Measurements from ENCODE around the gene LDB3. TPM values are rescaled to one million over a fixed set of nuclear protein-coding genes. Genes with fewer than 3 reads are reported as not detected.
A peak's percentile ranks its signal among the peaks of the same experiment; 100 is the strongest.

The LDB3 gene
- total RNA-seq, 1 experiment from 2014 or later, result 0.05 TPM

DNA sequence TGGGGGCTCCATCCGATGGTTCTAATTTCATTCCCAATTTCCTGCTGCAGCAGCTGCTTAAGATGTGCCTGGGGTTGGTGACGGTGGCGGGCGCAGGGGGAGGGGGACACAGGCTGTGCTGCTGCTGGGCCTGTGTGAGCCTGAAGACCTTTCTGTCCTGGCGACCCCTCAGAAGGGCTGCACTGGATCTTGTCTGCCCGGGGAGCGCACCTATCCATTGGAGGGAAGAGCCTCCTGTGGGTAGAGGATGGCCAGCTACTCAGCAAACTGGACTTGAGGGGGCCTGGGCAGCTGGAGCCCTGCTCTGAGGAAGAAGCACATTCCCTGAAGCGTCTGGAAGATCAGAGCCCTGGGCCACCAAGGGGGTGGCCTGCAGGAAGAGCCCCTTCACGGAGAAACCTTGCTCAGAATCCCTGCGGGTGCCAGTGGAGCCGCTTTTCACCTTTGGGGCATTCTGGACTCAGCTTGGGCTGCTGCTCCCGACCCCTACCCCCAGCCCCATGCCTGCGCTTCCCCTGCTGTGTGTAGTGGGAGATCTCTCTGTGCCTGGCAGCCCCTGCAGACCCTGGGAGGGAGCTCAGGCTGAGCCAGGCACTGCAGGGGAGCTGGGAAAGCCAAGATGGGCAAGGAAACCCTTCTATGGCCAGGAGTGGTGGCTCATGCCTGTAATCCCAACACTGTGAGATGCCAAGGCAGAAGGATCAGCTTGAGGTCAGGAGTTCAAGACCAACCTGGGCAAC is 17.8 kb downstream of the LDB3 start:
- DNase-seq (ENCODE audit: low read depth), result no peak

DNA sequence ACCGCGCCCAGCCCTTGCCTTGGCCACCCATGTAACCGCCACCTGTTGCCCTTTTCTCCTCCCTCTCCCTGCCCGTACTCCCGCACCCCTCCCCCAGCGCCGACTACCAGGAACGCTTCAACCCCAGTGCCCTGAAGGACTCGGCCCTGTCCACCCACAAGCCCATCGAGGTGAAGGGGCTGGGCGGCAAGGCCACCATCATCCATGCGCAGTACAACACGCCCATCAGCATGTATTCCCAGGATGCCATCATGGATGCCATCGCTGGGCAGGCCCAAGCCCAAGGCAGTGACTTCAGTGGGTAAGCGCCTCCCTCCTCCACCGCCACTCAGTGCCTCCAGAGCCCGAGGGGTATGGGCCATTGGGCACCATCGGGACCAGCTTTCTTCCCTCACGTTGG is 18.7 kb downstream of the LDB3 start:
- no peak for DNase-seq (ENCODE audit: low read depth)

DNA sequence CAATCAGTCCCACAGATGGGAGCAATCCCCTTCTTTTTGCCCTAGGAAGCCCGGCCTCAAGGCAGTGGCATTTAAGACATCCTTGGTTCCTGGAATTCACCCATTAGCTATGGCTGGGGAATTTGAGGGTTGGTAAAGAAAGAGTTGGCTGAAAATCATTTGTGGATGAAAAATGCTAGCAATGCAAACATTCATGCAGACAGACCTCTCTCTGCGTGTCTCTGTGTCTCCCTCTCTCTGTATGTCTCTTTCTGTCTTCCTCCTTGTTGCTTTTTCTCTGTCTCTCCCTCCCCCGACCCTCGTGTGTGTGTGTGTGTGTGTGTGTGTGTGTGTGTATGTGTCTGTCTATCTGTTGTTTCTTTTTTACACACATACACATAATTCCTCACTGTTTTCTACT is 19.4 kb downstream of the LDB3 start:
- DNase-seq (ENCODE audit: low read depth), result peak; percentile 26

DNA sequence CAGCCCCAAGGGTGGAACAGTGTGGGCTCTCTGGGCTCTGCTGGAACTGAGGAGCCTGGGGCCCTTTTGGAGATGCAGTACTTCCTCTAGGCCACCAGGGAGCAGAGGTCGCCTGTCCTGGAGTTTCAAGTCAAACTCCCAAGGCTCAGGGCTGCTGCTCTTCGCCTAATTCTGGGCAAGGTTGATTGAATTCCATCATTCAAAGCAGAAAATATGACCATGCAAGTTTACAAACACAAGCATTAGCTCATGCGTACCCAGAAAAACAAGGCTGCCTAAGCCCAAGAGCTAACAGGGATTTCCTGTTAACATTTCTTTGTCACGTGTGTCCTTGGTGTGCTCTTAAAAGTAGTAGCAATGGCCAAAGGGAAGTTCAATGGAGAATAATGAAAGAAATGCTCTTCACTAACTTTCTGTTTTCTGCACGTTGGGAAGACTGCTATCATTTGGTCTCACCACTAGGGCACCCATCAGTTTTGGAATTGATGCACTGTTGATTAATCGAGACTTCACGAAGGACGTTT is 20.1 kb downstream of the LDB3 start:
- DNase-seq (ENCODE audit: low read depth), result peak; percentile 59

GRCh38 chr10:86689146-86689545 is 20.8 kb downstream of the LDB3 start:
- no peak for DNase-seq (ENCODE audit: low read depth)

DNA sequence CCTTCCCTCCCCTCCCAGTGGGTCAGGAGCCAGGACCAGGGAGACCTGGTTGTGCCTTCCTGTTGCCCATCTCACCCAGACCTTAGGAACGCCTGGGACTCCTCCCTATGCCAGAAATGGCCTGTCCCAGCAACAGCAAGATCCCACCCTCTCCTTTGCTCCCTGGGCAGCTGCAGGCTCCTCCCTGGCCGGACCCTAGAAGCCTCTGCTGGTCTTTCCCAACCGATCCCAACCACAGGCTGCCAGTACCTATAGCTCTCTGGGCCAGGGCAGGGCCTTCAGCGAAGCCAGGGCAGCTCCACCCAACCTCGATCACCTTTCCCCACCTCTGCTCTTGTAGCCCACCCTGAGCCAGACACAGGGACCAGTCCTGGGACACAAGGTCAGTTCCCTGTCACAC is 21.9 kb downstream of the LDB3 start:
- DNase-seq (ENCODE audit: low read depth), result no peak

GRCh38 chr10:86690657-86691084 is 22.4 kb downstream of the LDB3 start:
- DNase-seq (ENCODE audit: low read depth), result peak; percentile 14

DNA sequence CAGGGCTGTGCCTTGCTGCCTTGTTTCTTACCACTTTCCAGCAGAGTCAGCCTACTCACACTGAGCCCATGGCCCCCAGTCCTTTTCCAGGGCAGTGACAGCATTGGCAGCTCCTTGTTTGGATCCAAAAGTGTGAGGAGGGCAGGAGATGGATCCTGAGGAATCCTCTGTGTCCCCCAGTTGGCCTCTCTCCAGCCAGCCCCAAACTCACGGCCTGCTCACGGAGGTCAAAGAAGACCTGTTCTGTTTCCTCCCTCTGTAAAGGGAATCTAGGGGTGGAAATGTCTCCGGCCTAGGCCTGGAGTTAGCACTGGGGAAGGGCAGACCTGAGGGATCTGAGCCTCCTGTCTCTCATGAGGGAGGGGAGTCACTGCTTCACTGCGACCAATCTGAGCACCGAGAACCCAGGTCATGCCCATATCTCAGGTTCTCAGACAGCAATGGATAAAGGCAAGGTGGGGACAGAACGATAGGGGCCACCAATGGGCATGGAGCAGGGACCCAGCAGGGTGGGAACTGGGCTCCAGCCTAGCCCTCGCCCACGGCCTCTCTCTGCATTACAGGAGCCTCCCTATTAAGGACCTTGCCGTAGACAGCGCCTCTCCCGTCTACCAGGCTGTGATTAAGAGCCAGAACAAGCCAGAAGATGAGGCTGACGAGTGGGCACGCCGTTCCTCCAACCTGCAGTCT is 23.2 kb downstream of the LDB3 start:
- no peak for DNase-seq (ENCODE audit: low read depth)

DNA sequence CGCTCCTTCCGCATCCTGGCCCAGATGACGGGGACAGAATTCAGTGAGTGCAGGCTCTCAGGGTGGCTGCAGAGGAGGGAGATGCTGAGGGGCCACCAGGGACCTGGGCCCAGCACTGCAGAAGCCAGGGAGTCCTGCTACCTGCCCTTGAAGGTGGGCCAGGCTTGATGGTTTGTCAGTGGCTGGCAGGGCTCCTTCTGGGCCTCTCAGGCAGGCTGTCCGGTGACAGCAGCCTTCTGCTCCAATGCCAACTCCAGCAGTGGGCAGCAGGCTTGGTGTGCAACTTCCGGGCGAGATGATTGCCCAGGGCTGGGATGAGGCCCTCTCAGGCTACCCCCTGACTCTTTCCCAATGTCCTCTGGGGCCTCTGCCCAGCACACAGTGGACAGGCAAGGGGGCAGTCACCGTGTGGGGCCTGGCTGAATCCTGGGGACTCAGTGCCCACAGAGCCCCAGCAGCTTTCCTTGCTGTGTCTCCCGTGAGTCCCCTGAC is 23.8 kb downstream of the LDB3 start:
- DNase-seq (ENCODE audit: low read depth), result no peak

- no peak for DNase-seq (ENCODE audit: low read depth)
Observed at GRCh38 chr10:86692664-86693063, 24.4 kb downstream of the LDB3 start.

DNA sequence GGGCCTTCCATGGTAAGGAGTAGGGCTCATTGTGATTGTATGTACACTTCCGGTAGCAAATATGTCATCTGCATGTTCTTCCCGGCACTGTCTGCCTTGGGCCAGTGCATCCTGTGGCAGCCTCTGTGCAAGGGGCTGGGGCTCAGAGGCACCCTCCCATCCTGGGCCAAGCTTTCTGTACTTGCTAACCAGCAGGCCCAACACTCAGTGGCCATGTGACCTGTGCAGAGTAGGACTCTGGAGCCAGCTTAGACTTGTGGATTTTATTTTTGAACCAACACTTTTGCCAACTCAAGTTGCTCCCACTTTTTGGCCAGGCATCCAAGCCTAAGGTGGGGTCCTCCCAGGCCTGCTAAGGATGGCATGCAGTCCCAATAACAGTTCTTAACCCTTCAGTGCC is 25.0 kb downstream of the LDB3 start:
- DNase-seq (ENCODE audit: low read depth), result no peak

DNA sequence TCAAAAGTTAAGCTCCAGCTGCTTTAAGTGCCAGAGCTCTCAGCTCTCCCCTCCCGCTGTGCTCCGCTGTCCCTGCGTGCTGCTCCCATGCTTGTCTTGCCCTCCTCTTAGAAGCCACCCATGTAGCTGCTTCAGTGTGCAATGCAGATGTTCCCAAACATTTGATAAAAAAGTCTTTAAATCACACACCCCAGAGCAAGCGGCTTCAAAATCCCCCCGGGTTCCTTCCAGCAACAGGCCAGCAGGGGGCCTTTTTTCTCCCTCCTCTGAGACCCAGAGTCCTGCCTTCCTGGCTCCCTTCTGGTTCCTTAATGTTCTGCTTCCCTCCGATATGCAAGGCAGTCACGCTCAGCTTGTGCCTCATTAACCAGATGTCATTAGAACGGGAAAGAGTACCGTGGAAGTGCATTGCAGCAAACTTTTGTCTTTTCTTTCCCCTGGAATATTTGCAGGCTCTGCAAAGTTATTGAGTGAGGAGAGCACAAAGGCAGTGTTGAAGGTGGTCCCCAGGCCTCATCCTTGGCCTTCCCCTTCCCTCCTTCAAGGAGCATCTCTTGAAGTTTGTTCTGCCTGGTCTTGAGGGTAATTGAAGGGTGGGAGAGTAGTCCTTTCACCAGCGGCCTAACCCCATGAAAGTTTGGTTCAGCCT is 25.5 kb downstream of the LDB3 start:
- peak; percentile 33 for DNase-seq (ENCODE audit: low read depth)

- no peak for DNase-seq (ENCODE audit: low read depth)
Observed at GRCh38 chr10:86698207-86698940, 30.1 kb downstream of the LDB3 start.

DNA sequence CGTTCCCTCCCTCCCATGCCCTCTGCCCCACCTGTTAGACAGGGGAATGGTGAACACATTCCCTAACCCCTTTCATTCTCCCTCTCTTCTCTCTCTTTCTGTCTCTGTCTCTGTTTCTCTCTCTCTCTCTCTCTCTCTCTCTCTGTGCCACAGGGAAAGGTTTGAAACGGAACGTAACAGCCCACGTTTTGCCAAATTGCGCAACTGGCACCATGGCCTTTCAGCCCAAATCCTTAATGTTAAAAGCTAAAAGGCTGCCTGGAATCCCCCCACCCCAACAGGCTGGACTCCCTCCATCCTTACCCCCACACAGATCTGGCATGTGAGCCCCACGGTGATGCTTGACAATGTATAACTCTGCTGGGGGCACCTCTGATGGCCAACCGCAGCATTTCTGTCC is 30.8 kb downstream of the LDB3 start:
- DNase-seq (ENCODE audit: low read depth), result no peak

GRCh38 chr10:86699541-86699940 is 31.2 kb downstream of the LDB3 start:
- no peak for DNase-seq (ENCODE audit: low read depth)

DNA sequence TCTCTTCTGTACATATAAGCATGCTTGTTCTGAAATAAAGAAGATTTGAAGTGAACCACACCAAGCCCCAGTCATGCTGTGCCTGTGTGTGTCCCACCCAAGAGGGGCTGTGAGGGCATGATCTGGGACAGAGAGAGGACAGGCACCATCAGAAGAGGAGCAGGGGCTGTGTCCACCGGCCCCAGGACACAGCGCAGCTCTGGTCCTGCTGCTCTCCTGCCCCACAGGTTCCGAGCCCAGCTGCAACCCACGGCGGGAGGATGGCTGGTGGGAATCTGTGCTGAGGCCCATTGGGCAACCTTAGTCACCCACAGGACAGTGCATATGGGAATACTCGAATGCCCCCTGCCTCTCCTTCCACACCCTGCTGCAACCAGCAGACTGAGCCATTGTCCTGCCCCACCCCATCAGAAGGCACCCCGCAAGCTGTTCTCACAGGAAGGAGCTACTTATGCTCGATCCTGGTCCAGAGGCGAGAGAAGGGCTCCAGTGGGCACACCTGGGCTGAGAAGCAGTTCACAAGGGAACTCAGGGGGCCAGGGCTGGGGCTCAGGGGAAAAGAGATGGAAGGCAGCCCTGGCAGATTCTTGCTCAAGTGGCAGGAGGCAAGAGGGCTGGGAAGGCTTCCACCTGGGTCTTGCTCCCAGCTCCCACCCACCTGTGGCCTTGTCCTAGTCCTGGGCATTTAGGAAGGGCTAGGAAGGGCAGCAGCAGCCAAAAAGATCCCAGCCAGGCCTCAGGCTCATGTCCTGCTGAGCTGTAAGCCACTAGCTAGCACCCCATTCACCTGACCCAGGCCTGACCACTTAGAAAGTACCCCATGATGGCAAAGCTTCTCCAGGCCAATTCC is 31.9 kb downstream of the LDB3 start:
- DNase-seq (ENCODE audit: low read depth), result no peak

DNA sequence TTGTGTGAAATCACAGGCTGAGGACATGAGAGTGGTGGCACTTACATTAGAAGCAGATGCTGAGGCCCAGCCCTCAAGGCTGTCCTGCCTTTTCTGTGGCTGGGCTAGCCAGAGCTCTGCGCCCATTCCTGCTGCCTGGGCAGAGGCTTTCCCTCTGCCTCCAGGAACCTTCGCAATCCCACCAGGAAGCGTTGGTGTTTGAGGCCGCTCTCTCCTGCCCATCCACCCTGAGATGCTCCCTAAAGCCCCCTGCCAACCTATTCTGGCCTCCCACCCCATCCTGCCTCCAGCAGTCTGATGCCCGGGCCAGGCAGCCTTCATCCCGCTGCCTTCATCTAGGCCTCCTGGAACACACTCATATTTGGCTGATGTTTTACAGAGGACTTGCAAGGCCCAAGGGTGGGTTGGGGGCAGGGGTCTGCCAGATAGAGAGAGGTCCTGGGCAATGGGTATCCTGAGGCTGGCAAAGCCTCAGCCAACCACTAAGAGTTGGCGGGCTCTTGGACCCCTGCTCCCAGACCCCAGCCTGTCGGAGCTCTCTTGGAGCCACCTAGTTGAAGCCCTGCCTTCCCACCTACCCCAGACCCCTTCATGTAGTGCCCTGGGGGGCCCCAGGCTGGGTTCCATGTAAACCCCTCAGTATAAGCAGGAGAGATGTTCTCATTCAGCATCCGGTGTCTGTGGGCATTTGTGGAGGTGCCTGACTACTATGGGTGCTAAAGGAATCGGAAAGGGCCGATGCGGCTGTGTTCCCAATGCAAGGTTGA is 32.7 kb downstream of the LDB3 start:
- no peak for DNase-seq (ENCODE audit: low read depth)

- no peak for DNase-seq (ENCODE audit: low read depth)
Observed at GRCh38 chr10:86703176-86703575, 34.9 kb downstream of the LDB3 start.

- DNase-seq (ENCODE audit: low read depth), result no peak
Observed at GRCh38 chr10:86705139-86705538, 36.8 kb downstream of the LDB3 start.

GRCh38 chr10:86705905-86706304 is 37.6 kb downstream of the LDB3 start:
- no peak for DNase-seq (ENCODE audit: low read depth)

All from M059J (cell line).